Astrocyte of the cerebellum (primary cell): ENCODE measurements around the gene TMEM18.
A peak's percentile ranks its signal among the peaks of the same experiment; 100 is the strongest.

Experiments
- DNase-seq: peaks from one replicate; pipeline ENCODE4 v3.0.0-alpha.2; 2011; ENCODE audit warnings: low read depth
- H3K4me3 ChIP-seq: 2 replicates; pipeline ENCODE4 v1.5.1; 2011; ENCODE audit warnings: mild to moderate bottlenecking, low read depth, low read length, moderate library complexity
- in situ Hi-C: cut with HindIII; loops from 2 replicates; pipeline ENCODE4 v1.10.0; 2017; ENCODE audit warnings: low sequenced_read_pairs
- TF ChIP-seq, protein P1 (sequence below): IDR thresholded peaks from 2 replicates; pipeline ENCODE4 v1.5.1; 2012; ENCODE audit warnings: low read length, low read depth, moderate library complexity, mild to moderate bottlenecking; ENCODE audit errors: missing control alignments

TMEM18 gene

DNA sequence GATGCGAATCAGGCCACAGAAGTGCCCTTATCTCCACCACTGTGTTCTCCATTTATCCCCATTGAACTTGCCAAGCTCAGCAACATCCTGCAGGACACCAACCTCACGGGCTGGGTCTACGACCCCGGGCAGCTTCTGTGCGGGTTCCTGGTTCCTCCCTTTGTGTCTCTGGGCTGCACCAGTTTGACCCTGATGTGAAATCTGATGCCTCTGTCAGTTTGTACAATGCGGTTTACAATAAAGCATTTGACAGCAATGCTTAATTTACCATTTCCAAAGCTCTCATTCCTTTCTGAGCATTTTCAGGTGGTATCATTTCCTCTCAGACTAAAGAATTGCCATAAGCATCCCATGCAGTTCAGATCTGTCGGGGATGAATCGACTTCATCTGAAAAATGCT is 3.3 kb upstream of the TMEM18 start:
- no peak overlapping the region for H3K4me3 ChIP-seq
- no peak for DNase-seq
- in situ Hi-C loops = loop anchor here (25.0 kb wide), 1 partner anchor 882 kb away; no protein-coding TSS in a partner anchor
- TF ChIP-seq, protein P1, sequence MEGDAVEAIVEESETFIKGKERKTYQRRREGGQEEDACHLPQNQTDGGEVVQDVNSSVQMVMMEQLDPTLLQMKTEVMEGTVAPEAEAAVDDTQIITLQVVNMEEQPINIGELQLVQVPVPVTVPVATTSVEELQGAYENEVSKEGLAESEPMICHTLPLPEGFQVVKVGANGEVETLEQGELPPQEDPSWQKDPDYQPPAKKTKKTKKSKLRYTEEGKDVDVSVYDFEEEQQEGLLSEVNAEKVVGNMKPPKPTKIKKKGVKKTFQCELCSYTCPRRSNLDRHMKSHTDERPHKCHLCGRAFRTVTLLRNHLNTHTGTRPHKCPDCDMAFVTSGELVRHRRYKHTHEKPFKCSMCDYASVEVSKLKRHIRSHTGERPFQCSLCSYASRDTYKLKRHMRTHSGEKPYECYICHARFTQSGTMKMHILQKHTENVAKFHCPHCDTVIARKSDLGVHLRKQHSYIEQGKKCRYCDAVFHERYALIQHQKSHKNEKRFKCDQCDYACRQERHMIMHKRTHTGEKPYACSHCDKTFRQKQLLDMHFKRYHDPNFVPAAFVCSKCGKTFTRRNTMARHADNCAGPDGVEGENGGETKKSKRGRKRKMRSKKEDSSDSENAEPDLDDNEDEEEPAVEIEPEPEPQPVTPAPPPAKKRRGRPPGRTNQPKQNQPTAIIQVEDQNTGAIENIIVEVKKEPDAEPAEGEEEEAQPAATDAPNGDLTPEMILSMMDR = no peak

DNA sequence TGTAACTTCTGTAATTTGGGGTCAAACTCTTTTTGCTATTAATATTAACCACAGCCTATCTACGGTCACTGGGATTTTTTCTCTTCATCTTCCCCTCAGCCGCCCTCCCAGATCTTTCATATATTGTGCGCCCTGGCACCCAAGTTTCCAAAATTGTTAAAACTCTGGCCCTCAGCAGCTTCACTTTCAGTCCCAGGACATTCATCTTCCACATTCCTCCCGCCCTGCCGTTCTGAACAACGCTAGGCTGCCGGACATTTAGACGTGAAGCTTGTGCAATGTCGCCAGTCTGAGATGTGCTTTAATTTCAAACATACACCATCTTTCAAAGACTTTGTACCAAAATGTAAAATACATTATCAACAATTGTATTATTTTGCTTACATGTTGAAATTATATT is 1.8 kb upstream of the TMEM18 start:
- TF ChIP-seq, protein P1 = no peak
- H3K4me3 ChIP-seq = no peak overlapping the region
- DNase-seq = no peak
- in situ Hi-C loops = loop anchor here (25.0 kb wide), 1 partner anchor 883 kb away; no protein-coding TSS in a partner anchor

DNA sequence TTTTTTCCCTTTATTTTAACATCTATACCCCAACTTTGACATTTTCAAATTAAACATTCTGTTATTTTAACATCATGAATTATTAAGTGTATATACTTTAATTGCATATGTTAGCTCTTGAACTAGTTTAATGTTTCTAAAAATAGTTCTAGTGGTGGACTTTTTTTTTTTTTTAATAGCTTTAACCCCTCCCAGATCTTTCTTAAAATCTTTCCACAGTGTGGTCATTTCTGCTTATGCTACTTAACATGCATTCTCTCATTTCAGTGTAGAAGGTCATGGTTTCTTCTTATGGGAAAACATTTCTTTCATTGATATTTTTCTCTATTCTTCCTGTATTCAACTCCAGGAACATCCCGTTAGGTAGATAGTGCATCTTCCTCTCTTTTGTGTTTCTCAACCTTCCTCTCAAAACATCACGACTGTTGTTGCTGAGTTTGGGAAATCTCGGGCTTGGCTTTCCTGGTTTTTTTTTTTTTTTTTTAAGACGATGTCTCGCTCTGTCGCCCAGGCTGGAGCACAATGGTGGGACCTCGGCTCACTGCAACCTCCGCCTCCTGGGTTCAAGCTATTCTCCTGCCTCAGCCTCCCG is 849 bp upstream of the TMEM18 start:
- in situ Hi-C loops = loop anchor here (25.0 kb wide), 1 partner anchor 884 kb away; no protein-coding TSS in a partner anchor
- no peak for DNase-seq

DNA sequence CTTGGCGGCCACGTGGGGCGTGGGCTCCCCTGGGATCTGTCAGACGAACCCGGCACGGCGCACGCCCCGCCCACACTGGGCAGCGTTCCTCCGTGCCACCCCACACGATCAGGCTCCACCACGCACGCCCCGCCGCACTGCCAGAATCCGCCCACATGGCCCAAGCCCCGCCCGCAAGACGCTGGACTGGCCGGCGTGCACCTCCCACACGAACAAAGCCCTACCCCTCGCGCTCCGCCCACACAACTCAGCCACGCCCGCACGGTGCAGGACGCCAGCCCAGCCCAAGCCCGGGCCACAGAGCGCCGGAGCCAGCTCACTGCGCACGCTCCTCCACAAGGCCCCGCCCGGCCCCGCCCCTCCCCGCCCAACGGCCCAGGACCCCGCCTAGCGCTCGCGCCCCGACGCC is 555 bp downstream of the TMEM18 start:
- peak overlapping the region; percentile 62 for H3K4me3 ChIP-seq
- TF ChIP-seq, protein P1 = no peak
- peak; percentile 96 for DNase-seq
- in situ Hi-C loops = loop anchor here (25.0 kb wide), 1 partner anchor 886 kb away; no protein-coding TSS in a partner anchor

More for the DNA sequence above, 849 bp upstream of the TMEM18 start:
- H3K4me3 ChIP-seq = peak overlapping the region; percentile 70
- TF ChIP-seq, protein P1 = no peak

DNA sequence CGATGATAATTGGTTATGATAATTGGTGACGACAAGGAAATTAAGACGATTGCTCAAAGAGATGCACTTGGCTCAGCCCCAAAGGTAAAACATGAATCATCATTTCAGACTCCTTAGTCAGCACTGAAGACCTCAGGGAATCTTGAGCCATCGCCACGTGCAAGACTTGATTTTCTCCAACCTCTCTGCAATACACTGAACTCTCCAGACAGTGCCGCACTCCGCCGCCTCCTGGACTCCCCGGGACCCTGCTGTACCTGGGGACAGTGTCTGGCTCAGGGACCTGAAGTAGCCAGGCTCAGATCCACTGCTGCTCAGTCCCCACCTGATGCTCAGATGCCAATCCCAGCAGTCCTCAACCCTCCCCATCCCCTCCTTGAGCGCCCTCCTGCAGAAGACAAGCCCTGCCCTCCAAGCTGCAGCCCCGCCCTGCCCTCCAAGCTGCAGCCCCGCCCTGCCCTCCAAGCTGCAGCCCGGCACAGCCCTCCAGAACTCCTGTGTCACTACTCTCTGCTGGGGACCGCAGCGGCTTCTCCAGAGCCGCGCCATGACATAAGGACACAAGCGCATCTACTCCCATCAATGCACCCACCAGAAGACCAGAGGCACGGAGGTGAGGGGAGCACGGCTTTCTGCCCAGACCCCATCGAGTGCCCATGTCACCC is 1.1 kb downstream of the TMEM18 start:
- in situ Hi-C loops = loop anchor here (25.0 kb wide), 1 partner anchor 886 kb away; no protein-coding TSS in a partner anchor
- DNase-seq = peak; percentile 68
- TF ChIP-seq, protein P1 = peak; percentile 50
- peak overlapping the region; percentile 62 for H3K4me3 ChIP-seq

DNA sequence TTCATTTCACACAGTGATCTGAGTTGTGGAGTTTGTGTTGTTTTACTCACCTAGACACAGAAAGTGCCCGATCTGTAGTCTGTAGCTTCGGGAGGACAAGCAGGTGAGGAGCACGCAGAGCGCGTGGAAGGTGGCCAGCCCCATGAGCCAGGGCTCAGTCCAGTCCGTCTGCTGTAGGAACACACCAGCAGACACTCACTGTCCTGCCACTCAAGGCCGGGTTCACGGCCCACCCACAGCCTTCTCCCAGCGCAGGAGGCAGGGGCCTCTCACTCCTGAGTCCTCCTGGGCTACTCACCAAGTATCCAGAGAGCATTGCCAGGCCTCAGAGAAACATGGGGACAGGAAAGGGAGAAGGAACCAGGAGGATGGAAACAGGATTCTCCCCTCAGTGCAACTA is 1.7 kb downstream of the TMEM18 start:
- no peak overlapping the region for H3K4me3 ChIP-seq
- TF ChIP-seq, protein P1 = no peak
- in situ Hi-C loops = loop anchor here (25.0 kb wide), 1 partner anchor 887 kb away; no protein-coding TSS in a partner anchor
- no peak for DNase-seq
